SK-N-SH (cell line): ENCODE data around the gene JADE2. TPM values are rescaled to one million over a fixed set of nuclear protein-coding genes. Genes with fewer than 3 reads are reported as not detected.

Experiments used
- CTCF ChIA-PET: fragments of 300-600, 350-600 bp; formaldehyde crosslinking; extraction: SDS; loops from one replicate; lab custom pipeline; 2021; lab: Yijun Ruan, JAX
- POLR2A ChIA-PET: fragments of 350-600 bp; sonication (Branson Sonifier 250); formaldehyde crosslinking; extraction: SDS; loops from one replicate; lab custom pipeline; 2020; ENCODE audit warnings: antibody characterized with exemption, inconsistent platforms; lab: Yijun Ruan, JAX
- DNase-seq: peaks from one replicate; pipeline ENCODE4 v3.0.0; 2012
- H2AFZ ChIP-seq: fragments of 200-600 bp; sonication (generic); 2 replicates; pipeline ENCODE4 v1.8.1; 2016; ENCODE audit warnings: antibody characterized with exemption, mild to moderate bottlenecking, low read depth
- H3F3A ChIP-seq: fragments of 200-600 bp; sonication (generic); replicated peaks from 2 replicates; pipeline ENCODE3; 2016; ENCODE audit warnings: antibody characterized with exemption, mild to moderate bottlenecking; ENCODE audit not compliant: insufficient read depth
- H3K27ac ChIP-seq, 2 experiments: fragments of 200-500 bp in 1 of 2; fragments of 200-600 bp in 1 of 2; sonication (Bioruptor generic) in 1 of 2; sonication (generic), shearing (Covaris generic) in 1 of 2; 2 replicates each; pipeline versions ENCODE4 v1.5.1 to v1.6.1; 2014 to 2016; ENCODE audit warnings: low read depth in 2 of 2, inconsistent platforms in 1 of 2, low read length in 1 of 2, mild to moderate bottlenecking in 1 of 2, mixed read lengths in 1 of 2
- H3K27me3 ChIP-seq: fragments of 200-600 bp; sonication (generic), shearing (Covaris generic); 2 replicates; pipeline ENCODE4 v1.6.1; 2016; ENCODE audit warnings: mixed run types; ENCODE audit not compliant: insufficient read depth
- H3K36me3 ChIP-seq, 2 experiments: fragments of 200-500 bp in 1 of 2; fragments of 200-600 bp in 1 of 2; sonication (Bioruptor generic) in 1 of 2; sonication (generic) in 1 of 2; replicated peaks in 1 of 2; 2 replicates each; pipeline versions ENCODE3 to v1.5.1; 2014 to 2016; ENCODE audit warnings: low read length in 1 of 2, mild to moderate bottlenecking in 1 of 2; ENCODE audit not compliant: insufficient read depth in 2 of 2, control insufficient read depth in 1 of 2
- H3K4me1 ChIP-seq, 2 experiments: fragments of 200-500 bp in 1 of 2; fragments of 200-600 bp in 1 of 2; sonication (Bioruptor generic) in 1 of 2; sonication (generic), shearing (Covaris generic) in 1 of 2; 2 replicates each; pipeline versions ENCODE4 v1.5.1 to v1.6.1; 2014 to 2016; ENCODE audit warnings: low read depth in 1 of 2, low read length in 1 of 2, mixed run types in 1 of 2; ENCODE audit not compliant: insufficient read depth in 2 of 2, control insufficient read depth in 1 of 2
- H3K4me2 ChIP-seq: fragments of 200-600 bp; sonication (generic), shearing (Covaris generic); 2 replicates; pipeline ENCODE4 v1.6.1; 2017; ENCODE audit warnings: mixed run types
- H3K4me3 ChIP-seq, 2 experiments: fragments of 200-500 bp in 1 of 2; fragments of 200-600 bp in 1 of 2; sonication (Bioruptor generic) in 1 of 2; sonication (generic), shearing (Covaris generic) in 1 of 2; 2 replicates each; pipeline versions ENCODE4 v1.5.1 to v1.8.1; 2014 to 2016; ENCODE audit warnings: low read depth in 2 of 2, inconsistent platforms in 1 of 2, low read length in 1 of 2, mild to moderate bottlenecking in 1 of 2, mixed read lengths in 1 of 2, moderate library complexity in 1 of 2
- H3K79me2 ChIP-seq: fragments of 200-600 bp; sonication (generic); 2 replicates; pipeline ENCODE4 v1.8.1; 2017; ENCODE audit warnings: mild to moderate bottlenecking; ENCODE audit not compliant: insufficient read depth
- H3K9ac ChIP-seq: fragments of 200-600 bp; sonication (generic); 2 replicates; pipeline ENCODE4 v1.6.1; 2017; ENCODE audit warnings: mixed run types
- H3K9me2 ChIP-seq: fragments of 200-600 bp; sonication (generic); 2 replicates; pipeline ENCODE4 v1.6.1; 2017; ENCODE audit warnings: mixed run types
- H3K9me3 ChIP-seq: fragments of 200-600 bp; sonication (generic); 2 replicates; pipeline ENCODE4 v1.6.1; 2017; ENCODE audit warnings: mixed run types, mild to moderate bottlenecking, moderate library complexity
- H4K20me1 ChIP-seq: fragments of 200-600 bp; sonication (generic); 2 replicates; pipeline ENCODE4 v1.6.1; 2017; ENCODE audit warnings: mild to moderate bottlenecking, mixed run types; ENCODE audit not compliant: insufficient read depth
- MXI1 ChIP-seq: IDR thresholded peaks from 2 replicates; pipeline ENCODE4 v1.6.1; 2012; ENCODE audit warnings: mild to moderate bottlenecking, low read depth, low read length, improper control_type of control experiment
- NFIC ChIP-seq: IDR thresholded peaks from 2 replicates; pipeline ENCODE4 v1.4.0; 2012; ENCODE audit warnings: borderline replicate concordance
- PBX3 ChIP-seq: IDR thresholded peaks from 2 replicates; pipeline ENCODE4; 2012
- RCOR1 ChIP-seq: fragments of 150-350 bp; IDR thresholded peaks from 2 replicates; pipeline ENCODE4 v1.6.1; 2017; ENCODE audit warnings: antibody characterized with exemption, low read length
- REST ChIP-seq: IDR thresholded peaks from 2 replicates; pipeline ENCODE4 v1.6.1; 2012; ENCODE audit warnings: mild to moderate bottlenecking, low read depth, low read length, moderate library complexity
- RFX5 ChIP-seq: IDR thresholded peaks from 2 replicates; pipeline ENCODE4 v1.6.1; 2012; ENCODE audit warnings: mild to moderate bottlenecking, improper control_type of control experiment, low read length
- USF1 ChIP-seq: IDR thresholded peaks from 2 replicates; pipeline ENCODE4 v1.4.0; 2012; ENCODE audit warnings: low read depth, borderline replicate concordance
- ZBTB33 ChIP-seq: IDR thresholded peaks from 2 replicates; pipeline ENCODE4 v1.4.0; 2012; ENCODE audit warnings: low read depth, borderline replicate concordance
- WGBS: methylation state at CpG from one replicate; pipeline ENCODE4 v1.1.6; 2017; ENCODE audit warnings: low lambda C conversion rate; 5-methylcytosine and 5-hydroxymethylcytosine counted together
- polyA plus RNA-seq, 3 experiments: library from polyadenylated mRNA; depleted of rRNA; stranded (reverse); fragments of >200 nt; gene quantifications; 2 replicates each; pipeline ENCODE4 v1.2.3, GENCODE V29; 2012
- TF ChIP-seq, protein P1 (sequence below): fragments of 200-600 bp; sonication (generic); IDR thresholded peaks from 2 replicates; pipeline ENCODE4 v1.6.1; 2017; ENCODE audit warnings: antibody characterized with exemption, mild to moderate bottlenecking, moderate library complexity

The JADE2 gene
- polyA plus RNA-seq, 1 of the 3 experiments (the other 2 are of a cell fraction) = 25.7 TPM

DNA sequence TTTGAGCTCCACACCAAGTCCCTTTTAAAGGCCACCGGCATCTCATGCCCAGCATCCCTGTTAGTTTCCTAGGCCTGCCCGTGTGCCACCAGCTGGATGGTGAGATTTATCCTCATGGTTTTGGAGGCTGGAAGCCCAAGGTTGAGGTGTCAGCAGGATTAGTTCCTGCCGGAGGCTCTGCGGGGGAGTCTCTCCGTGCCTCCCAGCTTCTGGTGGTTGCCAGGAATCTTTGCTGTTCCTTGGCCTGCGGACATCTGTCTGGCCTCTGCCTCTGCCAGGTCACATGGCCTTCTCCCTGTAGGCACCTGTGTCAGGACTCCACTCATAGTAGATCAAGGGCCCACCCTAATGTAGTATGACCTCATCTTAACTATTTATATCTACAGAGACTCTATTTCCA lies 45.4 kb downstream of the JADE2 start:
- WGBS = 97% methylated on average over 4 of the region's 6 CpGs
- no peaks in the 10 kb centered on the region for H3K27me3 ChIP-seq
- no peaks in the 10 kb centered on the region for H3K9me2 ChIP-seq
- peaks cover 40% of the 10 kb centered on the region for H3K79me2 ChIP-seq
- no peak overlapping the region for H2AFZ ChIP-seq
- H4K20me1 ChIP-seq = no peaks in the 10 kb centered on the region; the same call in 1 of the 2 replicates
- no peak overlapping the region for H3K4me3 ChIP-seq
- H3K27ac ChIP-seq = no peak overlapping the region; a peak in 1 of 4 replicates
- peaks cover 13% of the 10 kb centered on the region for H3F3A ChIP-seq
- no peak overlapping the region for H3K4me2 ChIP-seq
- H3K9ac ChIP-seq = no peak overlapping the region
- CTCF ChIA-PET = interaction anchor here (1.3 to 4.8 kb wide), 2 partner anchors 16 to 43 kb away, joined by 3 to 24 read pairs; no protein-coding TSS in a partner anchor
- TF ChIP-seq RCOR1 (no peak), REST (no peak), PBX3 (no peak), NFIC (no peak), USF1 (no peak), ZBTB33 (no peak), RFX5 (no peak), MXI1 (no peak)
- TF ChIP-seq, protein P1, sequence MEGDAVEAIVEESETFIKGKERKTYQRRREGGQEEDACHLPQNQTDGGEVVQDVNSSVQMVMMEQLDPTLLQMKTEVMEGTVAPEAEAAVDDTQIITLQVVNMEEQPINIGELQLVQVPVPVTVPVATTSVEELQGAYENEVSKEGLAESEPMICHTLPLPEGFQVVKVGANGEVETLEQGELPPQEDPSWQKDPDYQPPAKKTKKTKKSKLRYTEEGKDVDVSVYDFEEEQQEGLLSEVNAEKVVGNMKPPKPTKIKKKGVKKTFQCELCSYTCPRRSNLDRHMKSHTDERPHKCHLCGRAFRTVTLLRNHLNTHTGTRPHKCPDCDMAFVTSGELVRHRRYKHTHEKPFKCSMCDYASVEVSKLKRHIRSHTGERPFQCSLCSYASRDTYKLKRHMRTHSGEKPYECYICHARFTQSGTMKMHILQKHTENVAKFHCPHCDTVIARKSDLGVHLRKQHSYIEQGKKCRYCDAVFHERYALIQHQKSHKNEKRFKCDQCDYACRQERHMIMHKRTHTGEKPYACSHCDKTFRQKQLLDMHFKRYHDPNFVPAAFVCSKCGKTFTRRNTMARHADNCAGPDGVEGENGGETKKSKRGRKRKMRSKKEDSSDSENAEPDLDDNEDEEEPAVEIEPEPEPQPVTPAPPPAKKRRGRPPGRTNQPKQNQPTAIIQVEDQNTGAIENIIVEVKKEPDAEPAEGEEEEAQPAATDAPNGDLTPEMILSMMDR = no peak
- no peak for DNase-seq
- H3K4me1 ChIP-seq = peaks cover 17 to 31% of the 10 kb centered on the region in 2 experiments; a peak in 3 of 4 replicates
- no peaks in the 10 kb centered on the region for H3K9me3 ChIP-seq
- POLR2A ChIA-PET = no interaction called here
- peaks cover 13 to 45% of the 10 kb centered on the region in 2 experiments for H3K36me3 ChIP-seq
